Neural cell (in vitro differentiated cells): ENCODE data around the gene GNAL. TPM values are rescaled to one million over a fixed set of nuclear protein-coding genes. Genes with fewer than 3 reads are reported as not detected.

ENCODE experiments used
- polyA plus RNA-seq: library from polyadenylated mRNA; depleted of rRNA; stranded (reverse); fragments of >200 nt; gene quantifications from 2 replicates; pipeline ENCODE4 v1.2.3, GENCODE V29; 2014

Gene GNAL
- polyA plus RNA-seq, 1 donor from 2014 or later = 16.7 TPM

Other genes with a start within 250 kb of the GNAL start
- gene SLC35G4, start 79.7 kb upstream of the GNAL start, polyA plus RNA-seq = not detected in 2 replicates
- 106 and 109 TPM in 2 replicates for gene CHMP1B, start 162.1 kb downstream of the GNAL start, polyA plus RNA-seq
- gene MPPE1, start 219.1 kb downstream of the GNAL start, polyA plus RNA-seq = 48.3 and 53.4 TPM in 2 replicates